ENCODE results near the gene KIAA0825. TPM values are rescaled to one million over a fixed set of nuclear protein-coding genes. Genes with fewer than 3 reads are reported as not detected.

The KIAA0825 gene
- total and polyA plus RNA-seq, 2 of the 8 experiments (the other 6 are each of a cell fraction or from before 2014, with no cell fraction given) = 0.60 to 1.0 TPM

GRCh38 chr5:94199566-94199965, 418.8 kb downstream of the KIAA0825 start:
- no peak overlapping the region for H3K4ac ChIP-seq (replicated peaks; ENCODE audit: insufficient read length, low read depth, low read length)
- H3K56ac ChIP-seq (replicated peaks; ENCODE audit: insufficient read length, low read depth, low read length) = no peak overlapping the region
- no peak overlapping the region; a peak in 1 of 7 replicates for H3K9ac ChIP-seq (replicated peaks in 1 of 4; ENCODE audit: extremely low read depth in 1 of 4, low read depth in 3 of 4, low read length in 3 of 4)
- H4K5ac ChIP-seq (ENCODE audit: insufficient read length, low read depth, low read length) = no peak overlapping the region
- H4K91ac ChIP-seq (replicated peaks; ENCODE audit: insufficient read length, low read length) = no peak overlapping the region
- H2BK12ac ChIP-seq (ENCODE audit: low read depth, low read length) = no peak overlapping the region
- H3K79me2 ChIP-seq (ENCODE audit: control insufficient read depth in 1 of 2, insufficient read depth in 2 of 2, low read length in 2 of 2) = peaks cover 0 to 2% of the 10 kb centered on the region in 2 experiments; a peak in 1 of 4 replicates
- H3K79me1 ChIP-seq (ENCODE audit: low read depth, low read length) = peaks cover 6% of the 10 kb centered on the region
- ChIA-PET POLR2A (ENCODE audit: partially characterized antibody) (no interaction called here), CTCF (ENCODE audit: partially characterized antibody) (interaction anchor here (1.8 kb wide), 1 partner anchor 55 kb away, joined by 4 read pairs; no protein-coding TSS in a partner anchor)
- H3K4me2 ChIP-seq (ENCODE audit: insufficient read depth in 1 of 2, low read depth in 2 of 2, low read length in 2 of 2) = no peak overlapping the region; a peak in 1 of 4 replicates
- no peaks in the 10 kb centered on the region for H3K27me3 ChIP-seq (replicated peaks in 1 of 4; ENCODE audit: control insufficient read depth in 3 of 4, extremely low read depth in 1 of 4, insufficient read depth in 3 of 4, low read length in 3 of 4)
- no peak overlapping the region for H3K23ac ChIP-seq (ENCODE audit: insufficient read length)
- DNase-seq (ENCODE audit: low read depth in 1 of 2, low spot score in 2 of 2) = no peak
- peaks cover 0 to 5% of the 10 kb centered on the region in 2 experiments for H4K20me1 ChIP-seq (replicated peaks in 1 of 2; ENCODE audit: control insufficient read depth in 1 of 2, insufficient read depth in 2 of 2, low read length in 2 of 2)
- no peak overlapping the region for H2BK15ac ChIP-seq (ENCODE audit: low read length)
- H3K23me2 ChIP-seq (ENCODE audit: low read depth, low read length) = no peaks in the 10 kb centered on the region
- H2BK20ac ChIP-seq (ENCODE audit: low read length) = no peak overlapping the region
- 86% methylated on average over 4 of the region's 4 CpGs; no CpG with 5 or more reads in 1 of the 2 experiments for WGBS, 2 experiments (ENCODE audit: extremely low coverage in 1 of 2, insufficient coverage in 1 of 2, insufficient read length in 1 of 2, insufficient replicate concordance in 2 of 2, low coverage in 1 of 2, low lambda C conversion rate in 2 of 2, missing lambda C conversion rate in 1 of 2)
- peak overlapping the region; percentile 8; the same call in 1 of the 2 replicates for H2BK5ac ChIP-seq (ENCODE audit: low read depth, low read length)
- no peak overlapping the region for H3K27ac ChIP-seq (ENCODE audit: low read depth, low read length)
- H2AK5ac ChIP-seq (ENCODE audit: low read depth, low read length) = 0 out of 2 replicates have a peak overlapping the region, but pooled peaks have one; percentile 85
- peak overlapping the region; percentile 82 for H3K14ac ChIP-seq (ENCODE audit: insufficient read length)
- no peak for FAIRE-seq
- H3K18ac ChIP-seq (ENCODE audit: extremely low read depth, low read length) = no peak overlapping the region
- no peaks in the 10 kb centered on the region; a peak in 1 of 8 replicates for H3K36me3 ChIP-seq (ENCODE audit: control insufficient read depth in 2 of 4, insufficient read depth in 4 of 4, low read length in 3 of 4)
- no peak overlapping the region for H2AFZ ChIP-seq (ENCODE audit: low read length)
- no peak overlapping the region; the same call in 1 of the 2 replicates for H4K8ac ChIP-seq (ENCODE audit: extremely low read depth, insufficient read depth, low read length)
- H3K9me3 ChIP-seq (ENCODE audit: insufficient read depth in 2 of 2, low read depth in 1 of 2, low read length in 1 of 2) = no peaks in the 10 kb centered on the region
- H3K4me3 ChIP-seq (ENCODE audit: extremely low read depth in 1 of 4, insufficient read depth in 2 of 4, low read depth in 3 of 4, low read length in 4 of 4) = no peak overlapping the region
- H3K4me1 ChIP-seq (replicated peaks in 1 of 4; ENCODE audit: control insufficient read depth in 3 of 4, insufficient read depth in 4 of 4, low read length in 3 of 4) = peaks cover 2 to 11% (median 5%) of the 10 kb centered on the region in 4 experiments; a peak in 4 of 7 replicates
- no peak overlapping the region for H2BK120ac ChIP-seq (replicated peaks; ENCODE audit: low read depth, low read length)
- no peak for TF ChIP-seq POLR2A (IDR thresholded peaks at IDR 0.05; ENCODE audit: control extremely low read depth in 1 of 2, low read depth in 2 of 2, low read length in 2 of 2)
- TF ChIP-seq GTF2F1 (IDR thresholded peaks at IDR 0.05; ENCODE audit: borderline replicate concordance, low read depth, low read length) = no peak
- TF ChIP-seq, protein P1, sequence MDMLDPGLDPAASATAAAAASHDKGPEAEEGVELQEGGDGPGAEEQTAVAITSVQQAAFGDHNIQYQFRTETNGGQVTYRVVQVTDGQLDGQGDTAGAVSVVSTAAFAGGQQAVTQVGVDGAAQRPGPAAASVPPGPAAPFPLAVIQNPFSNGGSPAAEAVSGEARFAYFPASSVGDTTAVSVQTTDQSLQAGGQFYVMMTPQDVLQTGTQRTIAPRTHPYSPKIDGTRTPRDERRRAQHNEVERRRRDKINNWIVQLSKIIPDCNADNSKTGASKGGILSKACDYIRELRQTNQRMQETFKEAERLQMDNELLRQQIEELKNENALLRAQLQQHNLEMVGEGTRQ (IDR thresholded peaks at IDR 0.05; ENCODE audit: low read length) = no peak
- TF ChIP-seq CREB1 (IDR thresholded peaks at IDR 0.05) = no peak
- TF ChIP-seq SAP30 (IDR thresholded peaks at IDR 0.05; ENCODE audit: insufficient read depth, insufficient replicate concordance, low read length) = no peak
- TF ChIP-seq TAF7 (optimal IDR thresholded peaks at IDR 0.05; ENCODE audit: borderline replicate concordance, low read depth, low read length) = no peak
- TF ChIP-seq CBX5 (IDR thresholded peaks at IDR 0.05; ENCODE audit: low read depth, low read length) = no peak
- TF ChIP-seq JUN (IDR thresholded peaks at IDR 0.05; ENCODE audit: low read depth, low read length) = no peak
- TF ChIP-seq SUZ12 (IDR thresholded peaks at IDR 0.05; ENCODE audit: low read length) = no peak
- no peak for TF ChIP-seq KDM4A (IDR thresholded peaks at IDR 0.05; ENCODE audit: low read depth, low read length, severe bottlenecking)
- no peak for TF ChIP-seq RNF2 (IDR thresholded peaks at IDR 0.05; ENCODE audit: borderline replicate concordance, low read depth, low read length, missing control alignments, poor library complexity, severe bottlenecking)
- no peak for TF ChIP-seq MAFK (IDR thresholded peaks at IDR 0.05; ENCODE audit: low read depth, low read length)
- TF ChIP-seq CHD2 (IDR thresholded peaks at IDR 0.05; ENCODE audit: low read length) = no peak
